ENCODE measurements around the gene ARSB. TPM values are rescaled to one million over a fixed set of nuclear protein-coding genes. Genes with fewer than 3 reads are reported as not detected.

The ARSB gene
- total RNA-seq, 2 donors from 2014 or later = 28.1 TPM

DNA sequence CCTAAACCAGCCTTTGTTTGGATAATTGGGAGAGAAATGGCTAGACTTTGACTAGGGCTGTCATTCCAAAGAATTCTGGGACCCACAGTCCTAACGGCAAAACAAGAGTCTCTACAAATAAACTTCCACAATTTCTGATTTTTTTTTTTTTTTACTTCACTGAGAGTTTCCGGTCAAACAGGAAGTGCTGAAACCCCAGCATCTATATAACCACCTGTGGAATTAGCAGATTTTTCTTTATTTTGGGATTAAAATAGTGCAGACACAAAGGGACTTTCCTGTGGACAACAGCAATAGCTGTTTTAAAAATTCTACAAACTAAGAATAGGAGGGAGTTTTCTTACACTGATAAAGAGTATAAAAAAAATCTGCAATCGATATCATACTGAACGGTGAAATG lies 157.4 kb downstream of the ARSB start:
- Mint-ChIP-seq H3K4me1 (peaks cover 22% of the 10 kb centered on the region), H3K36me3 (ENCODE audit: low read depth) (peaks cover 8% of the 10 kb centered on the region), H3K27me3 (ENCODE audit: insufficient read depth) (no peaks in the 10 kb centered on the region), H3K27ac (no peak overlapping the region), H3K9me3 (peaks cover 6% of the 10 kb centered on the region), H3K4me3 (no peak overlapping the region)
- Histone ChIP-seq H3K36me3 (ENCODE audit: control insufficient read depth, insufficient read depth, low read length) (no peaks in the 10 kb centered on the region), H3K9ac (ENCODE audit: extremely low read depth, low read length, poor library complexity, severe bottlenecking) (no peak overlapping the region), H3K4me3 (ENCODE audit: low read length) (no peak overlapping the region), H3K9me3 (ENCODE audit: control insufficient read depth, low read length) (peaks cover 8% of the 10 kb centered on the region), H3K27me3 (ENCODE audit: control insufficient read depth, insufficient read depth, low read length, poor library complexity, severe bottlenecking) (no peaks in the 10 kb centered on the region), H3K4me1 (ENCODE audit: control insufficient read depth, insufficient read depth, low read length) (peaks cover 6% of the 10 kb centered on the region), H3K27ac (ENCODE audit: low read depth, low read length) (no peak overlapping the region)
- TF ChIP-seq, protein P1, sequence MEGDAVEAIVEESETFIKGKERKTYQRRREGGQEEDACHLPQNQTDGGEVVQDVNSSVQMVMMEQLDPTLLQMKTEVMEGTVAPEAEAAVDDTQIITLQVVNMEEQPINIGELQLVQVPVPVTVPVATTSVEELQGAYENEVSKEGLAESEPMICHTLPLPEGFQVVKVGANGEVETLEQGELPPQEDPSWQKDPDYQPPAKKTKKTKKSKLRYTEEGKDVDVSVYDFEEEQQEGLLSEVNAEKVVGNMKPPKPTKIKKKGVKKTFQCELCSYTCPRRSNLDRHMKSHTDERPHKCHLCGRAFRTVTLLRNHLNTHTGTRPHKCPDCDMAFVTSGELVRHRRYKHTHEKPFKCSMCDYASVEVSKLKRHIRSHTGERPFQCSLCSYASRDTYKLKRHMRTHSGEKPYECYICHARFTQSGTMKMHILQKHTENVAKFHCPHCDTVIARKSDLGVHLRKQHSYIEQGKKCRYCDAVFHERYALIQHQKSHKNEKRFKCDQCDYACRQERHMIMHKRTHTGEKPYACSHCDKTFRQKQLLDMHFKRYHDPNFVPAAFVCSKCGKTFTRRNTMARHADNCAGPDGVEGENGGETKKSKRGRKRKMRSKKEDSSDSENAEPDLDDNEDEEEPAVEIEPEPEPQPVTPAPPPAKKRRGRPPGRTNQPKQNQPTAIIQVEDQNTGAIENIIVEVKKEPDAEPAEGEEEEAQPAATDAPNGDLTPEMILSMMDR (conservative IDR thresholded peaks at IDR 0.05) = no peak
- WGBS, 2 experiments (ENCODE audit: insufficient coverage in 1 of 2, insufficient read length in 1 of 2) = 86 to 87% methylated on average over 1 to 2 of the region's 4 CpGs
- DNase-seq = no peak

DNA sequence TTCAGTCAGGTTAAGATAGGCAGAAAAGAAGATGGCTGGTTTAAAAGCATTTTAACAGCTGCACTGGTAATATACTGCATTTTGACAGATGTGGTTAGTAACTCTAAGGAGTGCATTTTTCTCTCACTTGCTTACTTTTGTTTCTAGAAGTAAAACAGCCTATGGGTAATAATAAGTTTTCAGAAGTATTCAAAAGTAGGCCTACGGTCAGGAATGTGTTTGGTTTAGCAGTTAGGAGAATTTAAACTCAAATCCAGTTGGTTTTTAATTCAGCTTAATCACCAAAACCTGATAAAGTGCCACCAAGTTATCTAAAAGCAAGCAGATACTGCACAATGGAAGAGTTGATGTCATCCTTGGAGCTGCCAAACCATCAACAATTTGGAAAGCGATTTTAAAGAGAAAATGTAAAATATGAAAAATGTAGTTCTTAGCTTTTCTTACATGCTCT lies 160.3 kb downstream of the ARSB start:
- H3K36me3 Mint-ChIP-seq (ENCODE audit: low read depth) = peaks cover 6% of the 10 kb centered on the region

DNA sequence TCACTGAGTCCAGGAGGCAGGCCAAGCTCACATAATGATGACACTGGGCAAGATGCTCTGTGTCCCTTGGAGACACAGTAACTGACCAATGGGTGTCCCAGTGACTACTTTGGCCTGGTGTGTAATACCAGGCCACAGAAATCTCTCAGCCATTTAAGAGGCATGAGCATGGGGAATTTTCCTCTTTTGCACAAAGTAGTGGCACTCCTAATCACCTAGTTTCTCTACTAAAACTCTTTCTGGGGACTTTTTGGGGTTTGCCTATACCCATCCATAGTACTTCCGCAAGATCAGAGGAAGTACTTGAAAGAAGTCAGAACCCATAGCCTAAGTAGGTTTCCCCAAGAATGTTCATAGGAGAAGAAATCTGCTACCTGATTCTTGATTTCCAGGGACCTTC lies 161.9 kb downstream of the ARSB start:
- H3K4me3 ChIP-seq (ENCODE audit: low read length) = no peak overlapping the region
- no peak overlapping the region for H3K27ac Mint-ChIP-seq
- peaks cover 2% of the 10 kb centered on the region for H3K36me3 Mint-ChIP-seq (ENCODE audit: low read depth)
- H3K9me3 ChIP-seq (ENCODE audit: control insufficient read depth, low read length) = peaks cover 6% of the 10 kb centered on the region
- H3K9me3 Mint-ChIP-seq = no peaks in the 10 kb centered on the region
- no peak overlapping the region for H3K9ac ChIP-seq (ENCODE audit: extremely low read depth, low read length, poor library complexity, severe bottlenecking)
- no peak for DNase-seq
- TF ChIP-seq, protein P1 (conservative IDR thresholded peaks at IDR 0.05) = no peak
- no peak overlapping the region for H3K4me3 Mint-ChIP-seq
- 97 to 100% methylated on average over 1 of the region's 1 CpG for WGBS, 2 experiments (ENCODE audit: insufficient coverage in 1 of 2, insufficient read length in 1 of 2)
- no peaks in the 10 kb centered on the region for H3K27me3 ChIP-seq (ENCODE audit: control insufficient read depth, insufficient read depth, low read length, poor library complexity, severe bottlenecking)
- no peaks in the 10 kb centered on the region for H3K36me3 ChIP-seq (ENCODE audit: control insufficient read depth, insufficient read depth, low read length)
- peaks cover 6% of the 10 kb centered on the region for H3K4me1 ChIP-seq (ENCODE audit: control insufficient read depth, insufficient read depth, low read length)
- no peaks in the 10 kb centered on the region for H3K27me3 Mint-ChIP-seq (ENCODE audit: insufficient read depth)
- H3K4me1 Mint-ChIP-seq = peaks cover 33% of the 10 kb centered on the region
- no peak overlapping the region for H3K27ac ChIP-seq (ENCODE audit: low read depth, low read length)

More for the DNA sequence above, 160.3 kb downstream of the ARSB start:
- Histone ChIP-seq H3K9me3 (ENCODE audit: control insufficient read depth, low read length) (peaks cover 14% of the 10 kb centered on the region), H3K4me1 (ENCODE audit: control insufficient read depth, insufficient read depth, low read length) (peaks cover 6% of the 10 kb centered on the region), H3K36me3 (ENCODE audit: control insufficient read depth, insufficient read depth, low read length) (no peaks in the 10 kb centered on the region), H3K27me3 (ENCODE audit: control insufficient read depth, insufficient read depth, low read length, poor library complexity, severe bottlenecking) (no peaks in the 10 kb centered on the region), H3K27ac (ENCODE audit: low read depth, low read length) (no peak overlapping the region), H3K9ac (ENCODE audit: extremely low read depth, low read length, poor library complexity, severe bottlenecking) (no peak overlapping the region), H3K4me3 (ENCODE audit: low read length) (peak overlapping the region; percentile 43)
- no peak overlapping the region for H3K4me3 Mint-ChIP-seq
- DNase-seq = no peak
- H3K4me1 Mint-ChIP-seq = peaks cover 31% of the 10 kb centered on the region
- no peak overlapping the region for H3K27ac Mint-ChIP-seq
- H3K27me3 Mint-ChIP-seq (ENCODE audit: insufficient read depth) = no peaks in the 10 kb centered on the region
- WGBS, 2 experiments (ENCODE audit: insufficient coverage in 1 of 2, insufficient read length in 1 of 2) = 69% methylated on average over 2 of the region's 2 CpGs; no CpG with 5 or more reads in 1 of the 2 experiments
- TF ChIP-seq, protein P1 (conservative IDR thresholded peaks at IDR 0.05) = no peak
- peaks cover 6% of the 10 kb centered on the region for H3K9me3 Mint-ChIP-seq

Data from endodermal cell (in vitro differentiated cells).